GM19025 (cell line): Measurements from ENCODE around the gene KRTAP10-5.
"Not testable (repeated sequence)": the region's sequence is repeated elsewhere in the genome, so short reads cannot be mapped to it uniquely, and the experiment has no call there.

Experiments
- ATAC-seq: cut with Tn5 transposase; IDR thresholded peaks from one replicate; pipeline ENCODE4 v1.9.1; 2021; ENCODE audit warnings: mild to moderate bottlenecking, low read depth, moderate library complexity; ENCODE audit not compliant: unreplicated experiment

Gene KRTAP10-5, protein sequence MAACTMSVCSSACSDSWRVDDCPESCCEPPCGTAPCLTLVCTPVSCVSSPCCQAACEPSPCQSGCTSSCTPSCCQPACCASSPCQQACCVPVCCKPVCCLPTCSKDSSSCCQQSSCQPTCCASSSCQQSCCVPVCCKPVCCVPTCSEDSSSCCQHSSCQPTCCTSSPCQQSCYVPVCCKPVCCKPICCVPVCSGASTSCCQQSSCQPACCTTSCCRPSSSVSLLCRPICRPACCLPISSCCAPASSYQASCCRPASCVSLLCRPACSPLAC

DNA sequence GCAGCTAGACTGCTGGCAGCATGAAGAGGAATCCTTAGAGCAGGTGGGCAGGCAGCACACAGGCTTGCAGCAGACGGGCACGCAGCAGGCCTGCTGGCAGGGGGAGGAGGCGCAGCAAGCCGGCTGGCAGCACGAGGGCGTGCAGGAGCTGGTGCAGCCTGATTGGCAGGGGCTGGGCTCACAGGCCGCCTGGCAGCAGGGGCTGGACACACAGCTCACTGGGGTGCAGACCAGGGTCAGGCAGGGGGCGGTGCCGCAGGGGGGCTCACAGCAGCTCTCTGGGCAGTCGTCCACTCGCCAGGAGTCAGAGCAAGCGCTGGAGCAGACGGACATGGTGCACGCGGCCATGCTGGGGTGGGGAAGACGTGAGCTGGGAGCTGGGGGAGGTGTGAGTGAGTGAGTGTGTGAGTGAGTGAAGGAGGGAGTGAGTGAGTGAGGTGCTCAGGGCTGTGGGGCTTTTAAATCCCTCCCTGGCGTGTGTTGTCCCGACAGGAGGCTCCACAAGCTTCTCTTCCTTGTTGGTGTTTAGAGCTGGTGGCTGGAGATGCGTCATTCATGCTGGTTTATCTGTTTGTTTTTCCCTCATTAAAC, at the start of gene KRTAP10-5:
KRTAP10-5 (minus strand) TSS at position 374 of the 591 bp plus-strand sequence; CDS start at position 348, 26 bp downstream.
- not testable (repeated sequence) for ATAC-seq

DNA sequence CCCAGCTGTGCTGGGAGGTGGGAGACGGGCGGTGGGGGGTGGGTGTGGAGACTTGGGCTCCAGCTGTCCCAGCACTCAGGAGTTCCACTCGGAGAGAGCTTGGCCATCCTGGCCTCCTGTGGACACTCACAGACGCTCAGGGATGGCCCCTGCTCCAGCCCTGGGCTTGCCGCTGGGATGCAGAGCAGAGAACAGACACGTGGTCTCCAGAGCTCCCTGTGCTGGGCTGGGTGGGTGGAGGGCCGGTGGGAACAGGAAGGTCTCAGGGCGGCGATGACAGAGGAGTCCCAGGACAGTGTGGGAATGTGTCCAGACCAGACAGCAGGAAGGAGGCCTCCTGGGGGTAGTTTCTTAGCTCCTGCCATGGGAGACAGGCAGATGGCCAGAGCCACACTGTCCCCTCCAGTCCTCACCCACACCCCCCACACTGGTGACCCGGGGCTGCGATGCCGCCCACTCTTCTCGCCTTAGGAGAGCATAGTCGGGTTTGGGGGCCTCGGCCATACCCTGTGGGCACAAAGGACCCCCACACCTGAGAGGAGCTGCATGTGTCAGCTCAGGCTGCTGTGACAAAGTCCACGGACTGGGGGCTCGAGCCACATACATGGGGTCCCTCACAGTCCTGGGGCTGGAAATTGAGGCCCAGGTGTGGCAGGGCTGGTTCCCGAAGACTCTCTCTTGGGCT, 48.4 kb upstream of the KRTAP10-5 start:
- ATAC-seq = no peak

DNA sequence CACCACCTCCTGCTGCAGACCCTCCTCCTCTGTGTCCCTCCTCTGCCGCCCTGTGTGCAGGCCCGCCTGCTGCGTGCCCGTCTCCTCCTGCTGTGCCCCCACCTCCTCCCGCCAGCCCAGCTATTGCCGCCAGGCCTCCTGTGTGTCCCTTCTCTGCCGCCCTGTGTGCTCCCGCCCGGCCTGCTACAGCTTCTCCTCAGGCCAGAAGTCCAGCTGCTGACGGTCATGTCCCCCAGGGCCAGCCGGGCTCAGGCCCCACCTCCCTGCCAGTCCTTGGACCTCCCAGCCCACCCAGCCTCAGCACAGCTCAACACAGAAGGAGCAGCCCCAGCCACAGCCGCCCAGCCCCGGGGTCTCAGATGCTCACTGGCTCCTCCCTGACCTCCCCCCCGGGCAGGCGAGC, 47.4 kb upstream of the KRTAP10-5 start:
- ATAC-seq = not testable (repeated sequence)

DNA sequence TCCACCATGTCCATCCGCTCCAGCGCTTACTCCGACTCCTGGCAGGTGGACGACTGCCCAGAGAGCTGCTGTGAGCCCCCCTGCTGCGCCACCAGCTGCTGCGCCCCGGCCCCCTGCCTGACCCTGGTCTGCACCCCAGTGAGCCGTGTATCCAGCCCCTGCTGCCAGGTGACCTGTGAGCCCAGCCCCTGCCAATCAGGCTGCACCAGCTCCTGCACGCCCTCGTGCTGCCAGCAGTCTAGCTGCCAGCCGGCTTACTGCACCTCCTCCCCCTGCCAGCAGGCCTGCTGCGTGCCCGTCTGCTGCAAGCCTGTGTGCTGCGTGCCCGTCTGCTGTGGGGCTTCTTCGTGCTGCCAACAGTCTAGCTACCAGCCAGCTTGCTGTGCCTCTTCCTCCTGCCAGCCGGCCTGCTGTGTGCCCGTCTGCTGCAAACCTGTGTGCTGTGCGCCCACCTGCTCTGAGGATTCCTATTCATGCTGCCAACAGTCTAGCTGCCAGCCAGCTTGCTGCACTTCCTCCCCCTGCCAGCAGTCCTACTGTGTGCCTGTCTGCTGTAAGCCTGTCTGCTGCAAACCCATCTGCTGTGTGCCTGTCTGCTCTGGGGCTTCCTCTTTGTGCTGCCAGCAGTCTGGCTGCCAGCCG, 46.9 kb upstream of the KRTAP10-5 start:
- not testable (repeated sequence) for ATAC-seq

DNA sequence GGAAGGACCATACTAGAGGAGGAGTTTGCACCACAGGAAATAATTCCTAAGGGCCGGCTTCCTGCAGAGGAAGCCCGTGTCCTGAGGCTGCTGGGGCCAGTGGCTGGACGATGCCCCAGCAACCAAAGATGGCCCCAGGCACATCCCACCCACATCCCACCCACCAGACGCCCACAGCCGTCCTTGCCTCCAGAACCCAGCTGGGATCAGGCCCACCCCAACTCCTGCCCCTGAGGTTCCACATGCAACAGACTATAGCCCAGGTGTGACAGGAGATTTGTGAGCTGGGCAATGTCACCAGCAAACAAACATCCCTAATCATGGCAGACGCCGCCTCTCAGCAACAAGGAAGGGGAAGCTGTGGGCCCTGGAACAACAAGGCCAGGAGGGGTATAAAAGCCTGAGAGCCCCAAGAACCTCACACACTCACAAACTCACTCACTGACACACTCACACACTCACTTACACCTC, 46.3 kb upstream of the KRTAP10-5 start, which contains the start of gene KRTAP10-9:
KRTAP10-9 (plus strand) TSS at position 421 of the 471 bp plus-strand sequence. CDS start 79 bp downstream, outside the sequence.
- ATAC-seq = no peak

DNA sequence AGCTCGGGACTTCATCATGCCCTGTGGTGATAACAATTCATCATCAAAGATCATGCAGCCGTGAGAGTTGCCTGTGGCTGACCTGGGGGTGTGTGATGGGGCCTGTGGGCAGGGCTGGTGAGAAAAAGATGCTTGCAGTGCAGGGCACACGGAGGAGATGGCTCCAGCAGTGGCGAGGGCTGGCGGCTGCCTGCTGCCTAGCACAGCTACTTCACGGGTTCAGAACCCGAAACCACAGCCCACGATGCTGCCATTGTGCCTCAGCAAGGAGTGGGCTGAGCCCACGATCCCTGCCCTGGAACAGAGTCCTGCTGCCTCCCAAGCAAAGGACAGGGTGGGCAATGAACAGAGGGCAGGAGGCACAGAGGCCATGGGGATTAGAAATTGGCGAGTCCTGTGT, 45.9 kb upstream of the KRTAP10-5 start:
- no peak for ATAC-seq

DNA sequence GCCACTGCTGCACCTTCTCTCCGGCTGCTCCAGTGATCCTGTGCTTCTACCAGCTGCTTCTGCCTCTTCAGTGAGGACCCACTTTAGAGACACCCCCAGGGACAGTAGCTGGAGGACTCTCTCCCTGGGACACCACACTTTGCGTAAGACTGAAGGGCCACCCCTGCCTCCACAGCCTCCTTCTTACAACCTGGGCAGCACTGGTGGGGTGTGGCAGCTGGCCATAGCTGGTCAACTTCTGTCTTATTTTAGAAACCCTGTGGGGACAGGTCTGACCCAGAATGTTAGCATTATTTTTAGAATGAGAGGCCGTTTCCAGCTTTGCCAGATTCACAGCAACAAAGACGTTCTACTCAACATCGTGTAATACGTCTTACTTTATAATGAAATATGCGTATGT, 45.4 kb upstream of the KRTAP10-5 start:
- no peak for ATAC-seq

DNA sequence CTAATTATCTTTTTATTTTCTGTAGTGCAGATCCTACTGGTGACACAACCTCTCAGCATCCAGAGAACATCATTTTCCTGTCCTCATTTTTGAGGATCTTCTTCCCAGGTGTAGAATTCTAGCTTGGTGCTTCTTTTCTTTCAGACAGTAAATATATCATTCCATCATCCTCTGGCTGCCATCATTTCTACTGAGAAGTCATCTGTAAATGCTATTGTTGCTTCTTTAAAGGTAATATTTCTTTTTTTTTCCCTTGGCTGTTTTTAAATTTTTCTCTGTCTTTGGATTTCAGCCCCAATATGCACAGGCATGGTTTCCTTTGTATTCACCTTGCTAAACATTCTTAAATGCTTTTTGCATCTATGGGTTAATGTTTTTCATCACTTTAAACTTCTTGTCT, 43.2 kb upstream of the KRTAP10-5 start:
- ATAC-seq = no peak

DNA sequence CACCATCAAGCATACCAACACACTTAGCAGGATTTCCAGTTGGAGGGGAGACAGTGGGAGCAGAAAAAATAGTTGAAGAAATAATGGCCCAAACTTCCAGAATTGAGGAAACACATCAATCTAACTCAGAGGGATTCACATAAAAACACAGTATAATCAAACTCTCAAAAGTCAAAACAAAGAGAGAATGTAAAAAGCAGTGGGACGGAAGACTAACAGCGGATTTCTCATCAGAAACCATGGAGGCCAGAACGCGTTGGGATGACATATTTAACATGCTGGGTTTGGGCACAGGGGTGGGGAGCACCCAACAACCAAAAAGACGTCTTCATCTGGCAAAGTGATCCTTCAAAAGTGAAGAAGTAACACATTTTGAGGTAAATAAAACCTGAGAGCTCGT, 39.5 kb upstream of the KRTAP10-5 start:
- no peak for ATAC-seq

DNA sequence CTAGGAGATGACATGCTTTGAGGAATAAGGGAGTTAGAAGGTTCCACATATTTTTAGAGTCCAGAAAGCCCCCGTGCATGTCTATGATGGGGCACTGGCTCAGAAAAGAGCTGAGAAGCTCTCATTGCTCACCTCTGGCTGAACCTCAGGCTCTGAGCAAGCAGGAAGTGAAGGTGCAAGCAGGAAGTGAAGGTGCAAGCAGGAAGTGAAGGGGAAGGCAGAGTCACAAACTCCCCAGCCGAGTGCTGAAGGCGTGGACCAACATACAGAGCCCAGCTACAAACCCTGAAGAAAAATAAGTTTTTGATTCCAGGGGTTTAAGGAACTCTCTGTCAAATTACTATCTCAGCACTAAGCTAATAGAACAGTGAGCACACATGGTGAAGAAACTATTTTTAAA, 38.5 kb upstream of the KRTAP10-5 start:
- ATAC-seq = no peak

DNA sequence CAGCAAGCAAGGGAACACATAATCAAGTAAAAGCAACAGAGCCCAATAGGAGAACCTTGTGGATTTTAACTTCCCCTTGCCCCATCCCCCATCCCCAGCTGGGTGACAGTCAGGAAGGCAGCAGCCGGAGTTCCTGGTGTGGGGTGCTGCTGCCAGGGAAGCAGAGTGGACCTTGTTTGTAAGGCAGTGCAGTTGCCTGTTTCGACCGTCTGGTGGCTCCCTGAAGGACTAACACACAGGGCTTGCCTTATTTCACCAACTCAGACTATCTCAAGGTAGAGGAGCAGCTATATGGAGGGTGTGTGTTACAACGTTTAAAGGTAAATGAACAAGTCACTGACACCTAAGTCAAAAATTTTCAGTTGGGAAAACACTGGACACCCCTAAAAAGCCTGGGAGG, 38.1 kb upstream of the KRTAP10-5 start:
- ATAC-seq = no peak

DNA sequence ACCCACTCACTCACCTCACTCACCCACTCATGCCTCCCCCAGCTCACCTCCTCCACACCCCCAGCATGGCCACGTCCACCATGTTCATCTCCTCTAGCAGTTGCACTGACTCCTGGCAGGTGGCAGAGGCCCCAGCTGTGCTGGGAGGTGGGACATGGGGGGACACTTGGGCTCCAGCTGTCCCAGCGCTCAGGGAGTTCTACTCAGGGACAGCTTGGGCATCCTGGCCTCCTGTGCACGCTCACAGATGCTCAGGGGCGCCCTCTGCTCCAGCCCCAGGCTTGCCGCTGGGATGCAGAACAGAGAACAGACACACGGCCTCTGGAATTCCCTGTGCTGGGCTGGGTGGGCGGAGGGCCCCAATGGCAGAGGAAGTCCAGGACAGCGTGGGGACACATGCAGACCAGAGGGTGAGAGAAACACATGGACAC, 36.7 kb upstream of the KRTAP10-5 start:
- no peak for ATAC-seq

DNA sequence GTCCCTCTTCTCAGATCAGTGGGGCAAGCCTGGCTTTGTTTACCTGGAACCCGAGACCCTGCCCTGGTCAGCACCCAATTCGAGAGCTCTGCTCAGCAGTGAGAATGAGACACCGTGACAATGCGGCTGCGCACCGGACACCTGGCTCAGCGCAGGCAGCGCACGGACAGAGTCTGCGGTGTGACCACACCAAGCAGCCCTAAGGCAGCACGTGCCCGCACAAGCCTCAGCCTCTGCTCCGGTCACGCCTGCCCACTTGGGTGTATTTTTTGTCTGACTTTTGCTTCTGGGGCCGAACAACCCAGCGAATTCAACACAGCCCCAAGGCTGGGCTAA, 36.2 kb upstream of the KRTAP10-5 start:
- no peak for ATAC-seq

DNA sequence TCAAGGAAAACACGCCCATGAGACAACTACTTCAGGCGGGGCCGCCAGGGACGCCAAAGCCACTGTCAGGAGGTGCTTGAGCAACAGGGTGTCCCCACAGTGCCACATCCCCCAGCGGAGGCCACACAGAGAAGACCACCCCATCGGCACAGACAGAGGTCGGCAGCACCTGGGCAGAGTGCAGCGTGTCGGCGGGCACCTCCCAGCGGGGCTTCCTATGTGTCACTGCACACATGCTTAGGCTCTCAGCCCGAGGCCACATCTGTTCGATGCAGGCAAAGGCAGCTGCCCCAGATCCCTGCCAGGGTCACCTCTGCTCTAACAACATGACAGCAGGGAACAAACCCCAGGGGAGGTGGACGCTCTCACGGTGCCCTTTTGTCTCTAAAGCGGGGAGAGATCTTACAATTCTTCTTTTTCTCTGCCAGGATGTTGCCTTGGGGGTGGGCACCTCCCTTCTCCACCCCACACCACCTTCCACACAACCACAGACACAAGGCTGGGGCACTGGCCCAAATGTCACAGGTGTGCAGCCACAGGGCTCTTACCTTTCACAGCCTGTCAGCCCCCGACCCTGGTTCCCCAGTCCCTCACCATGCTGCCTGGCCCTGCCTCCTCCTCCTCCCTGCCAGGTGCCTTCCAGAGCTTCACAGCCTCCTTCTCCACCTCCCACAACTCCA, 35.6 kb upstream of the KRTAP10-5 start:
- ATAC-seq = no peak

DNA sequence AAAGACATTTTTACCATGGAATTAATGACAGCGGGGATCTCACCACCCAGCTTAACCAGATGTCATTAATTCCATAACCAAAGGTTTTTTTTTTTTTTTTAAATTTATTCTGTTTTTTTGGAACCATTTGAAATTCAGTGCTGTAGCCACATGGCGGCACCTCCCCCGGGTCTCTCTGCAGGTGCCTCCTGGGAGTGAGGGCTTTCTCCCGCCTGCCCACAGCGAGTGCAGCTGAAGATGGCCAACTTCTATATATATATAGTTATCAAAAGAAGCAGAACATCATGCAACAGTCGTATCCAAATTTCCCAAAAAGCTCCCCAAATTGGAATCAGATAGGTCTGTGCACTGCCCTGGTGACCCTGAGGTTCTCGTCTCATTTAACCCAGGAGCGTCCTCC, 35.1 kb upstream of the KRTAP10-5 start:
- no peak for ATAC-seq

DNA sequence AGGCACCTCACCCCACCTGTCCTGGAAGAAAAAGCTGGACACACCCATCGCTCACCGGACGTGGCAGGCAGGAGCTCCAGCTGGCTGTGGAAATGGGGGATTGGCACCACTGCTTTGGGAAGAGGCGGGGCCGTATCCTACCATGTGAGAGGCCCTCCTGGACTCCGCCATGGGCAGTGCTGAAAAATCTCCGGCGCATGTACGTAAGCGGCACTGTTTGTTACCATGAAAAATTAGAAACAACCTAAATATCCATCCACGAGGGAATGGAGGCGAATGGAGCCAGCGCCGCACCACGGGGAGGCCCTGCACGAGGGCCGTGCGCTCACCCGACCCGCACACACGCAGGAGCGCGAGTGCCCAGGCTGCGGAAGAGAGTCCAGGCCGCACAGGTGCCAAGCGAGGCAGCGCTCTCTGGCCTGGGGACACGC, 34.6 kb upstream of the KRTAP10-5 start:
- ATAC-seq = no peak

DNA sequence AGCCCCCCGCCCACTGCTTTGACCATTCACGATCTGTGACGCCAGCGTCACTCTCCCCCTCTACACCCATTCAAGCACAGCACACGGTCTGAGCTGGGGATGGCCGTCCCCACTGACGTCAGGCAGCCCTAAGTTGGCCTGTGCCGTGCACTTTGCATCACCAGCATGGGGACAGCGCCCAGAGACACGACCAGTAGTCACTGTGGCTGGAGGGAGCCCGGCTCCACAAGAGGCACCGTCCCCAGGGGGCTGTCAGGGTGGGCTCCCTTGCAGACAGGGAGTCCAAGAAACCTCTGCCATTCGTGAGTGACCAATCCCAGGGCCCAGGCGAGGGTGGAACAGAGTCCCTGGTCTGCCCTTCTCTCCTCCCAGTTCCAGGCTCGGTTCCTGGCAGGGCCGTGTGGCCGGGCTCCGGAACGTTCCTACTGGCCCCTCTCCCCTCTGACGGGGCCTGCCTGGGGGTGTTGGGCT, 33.8 kb upstream of the KRTAP10-5 start:
- ATAC-seq = no peak

DNA sequence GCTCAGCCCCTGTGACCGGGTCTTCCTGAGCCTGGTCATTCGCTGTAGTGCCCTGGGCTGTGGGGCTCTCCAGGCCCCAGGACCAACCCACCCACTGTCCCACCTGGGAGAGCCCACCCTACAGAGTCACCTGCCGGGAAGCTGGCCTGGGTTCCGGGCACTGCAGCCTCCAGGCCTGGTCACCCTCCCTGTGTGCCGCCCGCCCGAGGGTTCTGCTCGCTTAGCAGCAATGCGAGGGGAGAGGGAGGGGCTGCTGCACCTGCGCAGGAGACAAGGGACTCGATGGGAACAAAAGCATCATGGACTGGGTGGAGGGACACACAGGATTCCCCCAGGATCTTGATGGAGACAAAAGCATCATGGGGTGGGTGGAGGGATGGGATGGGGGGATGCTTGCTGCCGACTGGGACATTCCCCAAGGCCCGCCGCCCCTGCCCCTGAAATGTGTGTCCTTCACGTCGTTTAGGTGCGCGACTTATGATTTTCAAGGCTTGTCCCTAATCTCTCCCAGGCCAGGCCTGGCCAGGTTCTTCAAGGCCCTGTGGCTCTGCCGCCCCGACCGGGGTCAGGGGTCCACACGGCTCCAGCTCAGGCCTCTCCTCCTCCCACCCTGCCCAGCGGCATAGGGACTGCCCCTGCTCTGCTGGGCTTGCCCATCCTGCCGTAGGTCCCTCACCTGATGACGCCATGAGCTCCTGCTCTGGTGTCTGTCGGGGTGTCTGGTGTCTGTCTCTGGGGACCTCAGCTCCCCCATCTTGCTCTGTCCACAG, 33.2 kb upstream of the KRTAP10-5 start:
- ATAC-seq = no peak

DNA sequence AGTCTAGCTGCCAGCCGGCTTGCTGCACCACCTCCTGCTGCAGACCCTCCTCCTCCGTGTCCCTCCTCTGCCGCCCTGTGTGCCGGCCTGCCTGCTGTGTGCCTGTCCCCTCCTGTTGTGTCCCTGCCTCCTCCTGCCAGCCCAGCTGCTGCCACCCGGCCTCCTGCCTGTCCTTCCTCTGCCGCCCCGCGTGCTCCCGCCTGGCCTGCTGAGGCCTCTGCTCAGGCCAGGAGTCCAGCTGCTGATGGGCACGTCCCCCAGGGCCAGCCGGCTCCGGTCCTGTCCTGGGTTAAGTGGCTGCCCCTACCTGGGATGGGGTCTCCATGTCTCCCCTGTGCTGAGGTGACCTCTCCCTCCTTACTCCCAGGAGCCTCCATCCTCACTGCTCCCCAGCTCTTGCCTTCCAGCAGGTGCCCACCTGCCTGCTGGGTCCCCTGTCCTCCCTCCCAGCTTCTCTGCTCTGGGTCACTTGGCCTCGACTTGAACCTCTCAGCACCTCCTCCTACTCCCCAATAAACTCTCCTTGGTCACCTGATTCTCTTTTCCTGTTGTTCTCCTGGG, 32.3 kb upstream of the KRTAP10-5 start:
- ATAC-seq = no peak
